Embryonic facial prominence (tissue), 1 donor: ENCODE measurements around the gene ZKSCAN4.

ENCODE experiments used
- DNase-seq: peaks from one replicate; pipeline ENCODE4 v3.0.0-alpha.2; 2016; ENCODE audit errors: extremely low spot score

The ZKSCAN4 gene

DNA sequence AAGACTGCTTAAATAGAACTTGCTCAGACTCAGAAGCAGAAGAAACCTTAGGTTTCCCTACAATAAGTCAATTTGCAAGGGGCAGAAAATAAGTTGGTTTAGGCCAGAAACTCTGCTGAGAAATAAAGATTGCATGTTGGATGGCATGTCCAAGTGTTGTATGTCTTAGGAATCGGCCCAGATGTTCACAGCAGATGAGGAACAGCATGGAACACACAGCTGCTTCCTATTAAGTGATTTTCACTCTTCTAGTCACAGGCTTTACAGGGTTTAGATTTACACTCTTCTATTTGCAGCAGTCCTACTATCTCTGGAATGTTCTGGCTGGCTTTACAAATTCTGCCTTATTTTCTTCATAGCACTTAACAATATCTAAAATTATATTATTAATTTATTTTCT lies 3.2 kb downstream of the ZKSCAN4 start:
- DNase-seq = no peak

DNA sequence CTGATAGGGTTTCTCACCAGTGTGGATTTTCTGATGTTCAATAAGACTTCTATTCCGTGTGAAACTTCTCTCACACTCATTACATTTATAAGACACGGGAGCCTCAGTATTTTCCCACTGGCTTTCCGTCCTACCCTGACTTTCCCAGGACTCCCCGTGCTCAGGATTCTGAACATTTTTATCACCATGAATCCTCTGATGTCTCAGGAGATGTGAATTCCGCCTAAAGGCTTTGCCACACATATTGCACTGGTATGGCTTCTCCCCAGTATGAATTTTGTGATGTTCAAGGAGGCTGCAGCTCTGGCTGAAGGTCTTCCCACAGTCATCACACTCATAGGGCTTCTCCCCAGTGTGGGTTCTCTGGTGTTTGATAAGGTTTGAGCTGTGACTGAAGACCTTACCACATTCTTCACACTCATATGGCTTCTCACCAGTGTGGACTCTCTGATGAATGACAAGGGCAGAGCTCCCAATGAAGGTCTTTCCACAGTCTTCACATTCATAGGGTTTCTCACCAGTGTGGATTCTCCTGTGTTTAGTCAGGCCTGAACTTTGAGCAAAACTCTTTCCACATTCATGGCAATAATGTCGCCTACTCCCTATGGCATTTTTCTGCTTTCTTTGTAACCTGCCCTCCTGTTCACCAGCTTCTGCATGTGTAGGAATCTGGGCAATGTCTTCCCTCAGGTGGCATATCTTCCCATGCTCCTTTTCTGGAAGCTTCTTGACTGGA lies 6.7 kb downstream of the ZKSCAN4 start:
- no peak for DNase-seq

DNA sequence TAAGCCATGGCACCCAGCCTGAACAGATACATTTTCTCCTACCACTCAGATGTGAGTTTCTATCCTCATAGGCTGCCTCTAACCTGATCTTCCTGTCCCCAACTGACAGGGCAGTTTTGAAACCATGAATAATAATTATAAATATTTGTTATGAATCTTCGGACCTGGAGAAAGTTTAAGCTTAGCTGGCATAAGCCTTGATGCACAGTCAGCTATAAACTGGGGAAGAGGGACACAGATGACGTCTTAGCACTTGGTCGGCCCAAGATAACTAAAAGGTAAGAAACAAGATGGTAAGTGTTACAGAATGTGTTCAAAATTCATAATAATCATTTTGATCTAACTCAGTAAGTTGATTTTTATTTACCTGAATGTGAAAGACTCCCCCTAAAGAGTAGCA lies 8.1 kb downstream of the ZKSCAN4 start:
- no peak for DNase-seq

DNA sequence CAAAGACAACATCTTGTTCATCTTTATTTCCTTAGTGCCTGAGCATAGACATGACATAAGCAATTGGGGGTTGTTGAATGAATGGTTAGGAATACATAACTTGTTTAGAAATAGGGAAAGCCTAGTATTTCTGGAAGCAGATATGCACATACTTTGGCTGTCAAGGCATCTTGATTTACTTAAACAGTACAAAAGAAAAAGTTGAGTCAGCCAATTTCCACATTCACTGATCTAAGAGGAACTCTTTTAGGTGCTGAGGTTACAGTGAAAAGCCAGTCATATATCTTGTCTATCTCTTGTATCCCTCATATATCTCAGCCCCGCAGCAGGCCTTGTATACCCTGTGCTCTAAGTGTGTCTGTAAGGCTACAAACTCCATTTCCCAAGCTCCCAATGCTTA lies 11.6 kb downstream of the ZKSCAN4 start:
- no peak for DNase-seq

DNA sequence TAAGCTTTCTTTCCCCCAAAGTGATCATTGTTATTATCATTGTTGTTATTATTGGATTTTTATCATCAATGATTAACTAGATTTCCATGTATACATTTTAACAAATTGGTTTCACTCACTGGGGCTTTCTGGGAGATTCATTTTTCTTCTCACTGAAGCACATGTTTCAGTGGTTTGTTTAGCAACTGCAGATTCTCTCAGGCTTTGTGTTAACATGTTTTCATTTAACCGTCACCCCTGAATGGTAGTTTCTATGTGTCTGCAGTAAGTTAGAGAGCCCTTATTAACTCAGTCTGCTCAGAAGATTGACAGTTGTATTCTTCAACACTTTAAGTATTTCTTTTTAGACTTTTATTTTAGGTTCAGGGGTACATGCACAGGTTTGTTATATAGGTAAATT lies 12.4 kb downstream of the ZKSCAN4 start:
- no peak for DNase-seq

DNA sequence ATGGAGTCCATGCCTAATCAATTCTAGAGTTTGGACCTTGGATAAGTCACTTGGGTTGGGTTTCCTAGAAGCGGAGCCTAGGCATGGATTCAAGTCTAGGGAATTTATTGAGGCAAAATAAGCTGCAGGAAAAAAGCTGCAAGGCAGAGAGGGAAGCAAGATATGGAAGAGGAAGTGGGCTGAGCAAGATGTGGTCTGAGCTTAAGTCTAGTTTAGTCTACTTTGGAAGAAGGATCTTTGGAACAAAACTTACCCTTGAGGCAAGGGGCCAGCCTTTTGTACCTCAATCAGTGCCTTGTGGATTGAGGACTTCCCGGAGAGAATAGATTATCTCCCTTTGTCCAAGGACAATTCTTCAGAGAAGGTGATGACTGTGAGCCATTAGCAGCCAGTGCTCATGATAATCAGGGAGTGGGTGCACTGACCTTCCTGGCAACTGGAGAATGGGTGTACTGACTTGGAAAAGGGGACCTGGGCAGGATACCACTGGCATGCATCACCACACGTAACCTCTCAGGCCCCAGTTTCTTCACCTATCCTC lies 16.1 kb downstream of the ZKSCAN4 start:
- DNase-seq = no peak

DNA sequence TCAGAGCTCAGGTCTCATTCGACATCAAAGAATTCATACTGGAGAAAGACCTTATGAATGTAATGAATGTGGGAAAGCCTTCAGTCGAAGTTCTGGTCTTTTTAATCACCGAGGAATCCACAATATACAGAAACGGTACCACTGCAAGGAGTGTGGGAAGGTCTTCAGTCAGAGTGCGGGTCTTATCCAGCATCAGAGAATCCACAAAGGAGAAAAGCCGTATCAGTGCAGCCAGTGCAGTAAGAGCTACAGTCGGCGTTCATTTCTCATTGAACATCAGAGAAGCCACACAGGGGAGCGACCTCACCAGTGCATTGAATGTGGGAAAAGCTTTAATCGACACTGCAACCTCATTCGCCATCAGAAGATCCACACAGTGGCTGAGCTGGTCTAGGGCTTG lies 19.3 kb downstream of the ZKSCAN4 start:
- DNase-seq = no peak

DNA sequence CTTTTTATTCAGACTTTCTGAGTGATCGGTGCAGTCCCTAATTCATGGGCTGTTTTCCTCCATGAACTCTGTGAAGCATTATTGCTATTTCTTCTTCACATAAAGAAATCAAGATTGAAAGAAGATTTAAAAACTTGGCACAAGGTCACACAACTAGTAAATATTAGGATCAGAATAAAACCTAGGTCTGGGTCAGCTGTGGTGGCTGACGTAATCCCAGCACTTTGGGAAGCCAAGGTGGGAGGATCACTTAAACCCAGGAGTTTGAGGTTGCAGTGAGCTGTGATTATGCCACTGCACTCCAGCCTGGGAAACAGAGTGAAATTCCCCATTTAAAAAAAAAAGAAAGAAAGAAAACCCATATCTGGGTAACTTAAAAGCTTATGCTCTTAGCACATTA lies 25.6 kb downstream of the ZKSCAN4 start:
- no peak for DNase-seq

DNA sequence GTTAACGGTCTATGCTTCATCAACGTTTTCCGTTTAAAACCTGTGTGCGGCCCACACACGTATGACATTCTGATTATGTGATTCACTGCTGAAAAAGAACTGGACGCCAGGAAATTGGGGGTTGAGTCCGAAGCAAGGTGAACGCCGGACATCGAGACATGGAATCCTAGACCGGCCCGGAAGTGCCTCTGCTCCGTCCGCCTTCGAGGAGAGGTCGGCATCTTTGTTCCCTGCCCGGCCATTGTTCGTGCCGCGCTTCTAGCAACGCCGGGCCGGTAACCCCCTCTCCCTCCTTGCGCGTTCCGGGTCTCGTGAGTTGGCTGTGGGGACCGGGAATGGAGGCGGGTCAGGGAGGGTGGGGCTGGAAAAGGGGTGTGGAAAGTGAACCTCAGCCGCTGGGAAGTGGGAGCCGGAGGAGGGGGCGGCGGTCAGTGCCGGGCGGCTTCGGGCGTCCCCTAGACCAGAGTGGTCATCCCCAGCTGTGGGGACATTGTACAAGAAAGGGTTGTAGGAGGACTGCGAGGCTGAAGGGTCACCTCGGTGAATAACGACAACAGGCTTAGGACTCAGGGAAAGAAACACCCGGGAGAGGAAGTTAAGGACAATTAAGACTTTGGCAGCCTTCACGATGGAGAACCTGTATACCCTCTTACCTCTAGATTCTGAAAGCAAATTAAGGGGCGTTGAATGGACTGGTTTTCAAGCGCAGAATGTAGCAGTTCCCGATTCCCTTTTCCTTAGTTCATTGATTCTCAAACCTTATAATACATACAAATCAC lies 26.8 kb downstream of the ZKSCAN4 start, which contains the start of gene ZSCAN9:
ZSCAN9 (plus strand) TSS at position 220 of the 779 bp plus-strand sequence. CDS start 1,810 bp downstream, outside the sequence.
- DNase-seq = peak; percentile 43

DNA sequence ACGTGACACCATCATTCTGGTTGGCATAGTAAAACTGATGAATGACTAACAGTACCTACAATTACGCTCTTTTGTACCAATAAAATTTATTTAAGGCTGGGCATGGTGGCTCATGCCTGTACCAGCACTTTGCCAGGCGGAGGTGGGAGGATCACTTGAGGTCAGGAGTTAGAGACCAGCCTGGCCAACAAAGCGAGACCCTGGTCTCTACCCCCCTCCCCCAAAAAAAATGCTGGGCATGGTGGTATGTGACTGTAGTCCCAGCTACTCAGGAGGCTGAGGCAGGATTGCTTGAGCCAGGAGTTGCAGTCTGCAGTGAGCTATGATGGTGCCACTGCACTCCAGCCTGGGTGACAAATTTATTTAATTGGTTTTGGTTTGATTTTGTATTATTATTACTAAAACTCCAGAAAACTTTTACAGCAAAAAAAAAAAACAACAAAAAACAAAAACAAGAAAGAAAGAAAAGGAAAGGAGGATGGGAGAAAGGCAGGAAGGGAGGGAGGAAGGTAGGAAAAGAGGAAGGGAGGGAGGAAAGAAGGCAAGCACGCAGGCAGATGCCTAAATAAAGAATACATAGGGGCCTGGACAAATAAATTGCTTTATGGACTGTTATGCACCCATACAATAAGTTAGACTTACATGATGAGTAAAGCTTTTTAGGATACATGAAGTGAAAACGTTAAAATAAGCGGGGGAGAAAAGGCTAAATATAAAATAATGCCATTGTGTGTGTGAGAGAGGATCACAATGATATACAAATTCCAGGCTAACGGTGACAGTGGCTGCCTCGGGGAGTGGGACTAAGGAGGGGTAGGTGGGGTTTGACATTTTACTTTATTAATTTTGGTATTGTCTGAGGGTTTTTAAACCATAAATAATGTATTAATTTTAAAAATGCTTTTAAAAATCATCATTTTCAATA lies 27.7 kb downstream of the ZKSCAN4 start:
- DNase-seq = no peak

DNA sequence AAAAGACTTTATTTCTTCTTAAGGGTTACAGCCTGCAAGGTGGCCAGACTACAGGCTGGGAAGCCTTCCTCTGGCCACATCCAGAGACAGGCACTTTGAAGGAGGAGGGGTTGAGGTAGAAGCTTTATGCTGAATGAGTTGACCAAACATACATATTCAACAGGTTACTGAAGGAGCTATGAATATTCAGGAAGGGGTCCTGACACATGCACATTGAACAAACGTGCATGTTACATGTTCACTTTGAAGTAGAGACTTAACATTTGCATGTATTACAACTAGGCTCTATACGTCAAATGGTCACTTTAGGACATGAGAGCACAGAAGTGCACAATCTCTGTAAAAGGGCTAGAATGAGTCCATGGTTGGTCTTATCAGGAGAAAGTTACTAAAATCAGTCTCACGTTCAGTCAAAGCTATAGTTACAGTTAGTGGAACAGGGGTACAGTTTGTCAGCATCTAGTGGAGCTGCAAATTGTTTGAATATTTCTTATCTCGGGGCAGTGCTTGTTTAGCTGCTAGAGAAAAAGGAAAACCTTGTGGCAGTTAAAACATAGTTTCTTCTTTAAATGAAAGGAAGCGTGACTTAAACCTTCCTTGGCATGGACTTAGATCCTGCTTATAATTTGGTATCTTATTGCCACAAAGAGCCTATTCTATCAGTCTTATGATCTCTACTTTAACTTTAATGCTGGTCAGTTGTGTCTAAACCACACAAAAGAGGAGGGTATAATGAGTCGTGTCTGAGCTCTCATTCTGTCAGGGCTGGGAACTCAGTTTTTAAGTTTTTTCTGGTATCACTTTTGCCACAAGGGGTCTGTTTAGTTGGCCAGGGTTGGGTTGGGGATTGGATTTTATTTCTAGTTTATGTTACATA lies 31.6 kb downstream of the ZKSCAN4 start:
- no peak for DNase-seq

DNA sequence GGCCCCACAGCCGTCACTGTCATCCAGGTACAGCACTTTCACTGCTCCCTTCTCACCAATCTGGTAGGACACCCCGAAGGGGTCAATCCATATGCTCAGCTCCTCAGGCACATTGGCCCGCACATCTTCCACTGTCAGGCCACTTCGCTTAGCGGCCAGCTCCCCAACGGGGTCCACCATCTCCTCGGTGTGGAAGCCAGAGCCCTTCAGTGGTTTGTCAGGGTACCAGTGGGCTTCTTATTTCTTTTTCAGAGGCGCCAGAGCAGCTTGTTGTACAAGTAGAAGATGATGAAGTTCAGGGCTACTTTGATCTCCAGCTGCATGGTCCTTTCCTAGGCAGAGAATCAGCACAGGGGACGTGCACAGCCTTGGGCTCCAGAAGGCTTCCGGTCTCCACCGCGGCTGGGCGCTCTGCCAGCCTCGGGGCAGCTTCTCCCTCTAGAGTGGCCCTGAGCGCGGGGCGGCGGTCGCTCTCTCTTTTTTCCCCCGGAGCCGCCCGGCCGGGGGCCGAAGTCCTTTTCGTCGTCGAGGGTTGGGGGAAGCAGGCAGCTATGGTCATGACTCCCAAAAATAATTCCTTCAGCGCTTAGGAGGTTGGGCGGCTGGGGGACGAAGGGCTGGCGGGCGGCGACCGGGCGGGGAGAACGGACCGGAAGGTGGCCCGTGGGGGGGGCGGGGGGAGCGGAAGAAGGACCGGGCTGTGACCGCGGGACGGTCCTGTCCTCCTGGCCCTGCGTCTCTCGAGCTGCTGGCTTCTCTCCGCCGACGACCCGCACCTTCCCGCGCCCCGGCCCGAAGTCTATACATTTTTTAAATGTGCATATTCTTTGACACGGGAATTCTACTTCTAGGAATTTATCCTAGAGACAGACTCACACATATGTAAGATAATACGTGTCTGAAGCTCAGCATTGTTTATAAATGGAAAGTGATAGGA lies 33.5 kb downstream of the ZKSCAN4 start:
- DNase-seq = no peak

DNA sequence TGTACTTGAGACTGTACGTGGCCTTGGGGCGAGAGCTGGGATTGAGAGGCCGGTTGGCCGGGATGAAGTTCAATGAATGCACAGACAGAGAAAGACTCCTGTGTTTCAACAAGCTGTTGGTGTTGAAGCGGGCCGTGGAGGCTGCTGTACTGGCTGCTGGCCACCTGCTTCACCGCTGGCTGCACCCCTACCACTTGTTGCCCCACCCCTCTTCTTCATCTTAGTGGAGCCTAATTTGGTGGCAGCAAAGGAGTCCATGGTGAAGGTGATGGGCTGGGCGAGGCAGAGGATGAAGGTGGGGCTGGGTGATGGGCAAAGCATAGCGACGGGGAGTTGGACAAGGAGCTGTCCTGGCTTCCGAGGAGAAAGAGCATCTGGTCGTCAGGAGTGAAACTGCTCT lies 34.2 kb downstream of the ZKSCAN4 start:
- DNase-seq = no peak

DNA sequence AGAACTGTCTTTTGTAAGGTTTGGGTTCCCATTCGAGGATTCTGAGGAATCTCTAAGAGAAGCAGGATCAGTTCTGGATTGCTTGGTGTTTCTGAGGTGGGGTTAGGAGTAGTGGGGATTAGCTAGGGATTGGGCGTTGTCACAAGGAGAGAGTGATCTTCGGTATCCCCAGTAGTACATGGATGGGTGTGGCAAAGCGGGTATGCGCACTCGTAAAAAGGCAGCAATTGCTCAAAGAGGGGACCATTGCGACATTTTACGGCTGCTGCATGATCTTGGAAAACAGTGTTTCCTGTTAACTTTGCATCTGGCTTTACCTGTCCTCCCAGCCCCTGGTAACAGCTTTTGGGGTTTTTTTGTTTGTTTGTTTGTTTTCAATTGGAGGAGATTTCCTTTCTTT lies 36.6 kb downstream of the ZKSCAN4 start:
- no peak for DNase-seq

DNA sequence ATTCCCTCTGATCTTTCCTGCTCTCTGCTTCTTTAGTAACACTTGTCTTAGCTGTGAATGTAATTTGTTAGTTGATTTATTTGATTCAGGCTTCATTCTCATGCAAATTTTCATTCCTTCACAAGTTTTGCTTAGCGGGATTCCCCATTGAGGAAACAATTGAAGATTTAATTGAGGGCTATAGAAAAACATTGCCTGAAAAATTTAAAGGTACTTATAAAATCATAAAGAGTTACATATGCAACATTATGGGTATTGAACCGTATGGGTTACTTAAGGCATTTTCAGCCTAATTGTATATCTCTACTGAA lies 38.9 kb downstream of the ZKSCAN4 start:
- no peak for DNase-seq

DNA sequence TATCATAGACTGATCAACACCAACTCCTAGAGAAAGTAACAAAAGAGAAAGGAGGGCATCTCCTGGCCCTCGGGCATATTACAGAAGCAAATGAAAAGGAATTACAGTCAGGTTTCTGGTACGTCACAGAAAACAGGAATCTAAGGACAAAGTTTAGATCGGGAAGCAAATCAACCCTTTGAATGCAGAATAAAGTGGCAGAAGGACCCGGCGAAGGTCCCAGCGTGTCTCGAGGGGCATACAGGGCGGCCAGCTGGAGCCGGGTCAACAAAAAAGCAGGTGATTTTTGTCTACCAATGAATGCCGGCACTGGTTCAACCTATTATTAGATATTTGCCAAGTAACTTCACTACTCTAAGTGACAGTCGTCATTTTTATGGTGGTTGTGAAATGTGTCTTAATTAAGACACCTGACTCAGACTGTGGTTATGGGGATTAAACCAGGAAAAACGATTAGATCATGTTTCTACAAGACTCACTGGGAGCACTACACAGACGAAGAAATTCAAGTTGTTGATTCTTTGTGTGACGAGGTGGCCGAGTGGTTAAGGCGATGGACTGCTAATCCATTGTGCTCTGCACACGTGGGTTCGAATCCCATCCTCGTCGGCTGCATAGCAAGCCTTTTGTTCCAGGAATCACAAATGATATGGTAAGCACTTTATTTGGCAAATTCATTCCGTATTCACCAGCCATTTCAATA lies 39.4 kb downstream of the ZKSCAN4 start:
- no peak for DNase-seq

DNA sequence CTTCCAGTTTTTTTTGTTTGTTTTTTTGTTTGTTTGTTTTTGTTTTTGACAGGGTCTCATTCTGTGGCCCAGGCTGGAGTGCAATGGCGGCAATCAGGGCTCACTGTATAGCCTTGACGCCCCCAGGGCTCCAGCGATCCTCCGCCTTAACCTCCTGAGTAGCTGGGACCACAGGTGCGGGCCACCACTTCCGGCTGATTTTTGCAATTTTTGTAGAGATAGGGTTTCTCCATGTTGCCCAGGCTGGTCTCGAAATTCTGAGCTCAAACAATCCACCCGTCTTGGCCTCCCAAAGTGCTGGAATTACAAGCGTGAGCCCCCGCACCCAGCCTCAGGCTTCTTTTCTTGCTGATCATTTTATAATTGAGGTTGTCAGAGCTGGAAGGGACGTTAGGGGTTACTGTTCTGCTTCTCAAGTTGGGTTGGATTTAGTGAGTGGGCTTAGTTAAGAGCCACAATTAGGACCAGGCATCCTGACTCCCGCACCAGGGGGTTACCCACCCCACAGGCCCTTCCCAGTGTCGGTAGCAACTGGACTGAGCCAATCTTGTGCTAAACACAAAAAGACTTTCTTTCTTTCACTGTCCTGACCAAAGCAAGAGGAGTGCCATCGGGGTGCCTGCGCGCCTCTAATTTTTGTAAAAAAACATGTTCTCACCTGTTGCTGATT lies 40.1 kb downstream of the ZKSCAN4 start:
- no peak for DNase-seq

DNA sequence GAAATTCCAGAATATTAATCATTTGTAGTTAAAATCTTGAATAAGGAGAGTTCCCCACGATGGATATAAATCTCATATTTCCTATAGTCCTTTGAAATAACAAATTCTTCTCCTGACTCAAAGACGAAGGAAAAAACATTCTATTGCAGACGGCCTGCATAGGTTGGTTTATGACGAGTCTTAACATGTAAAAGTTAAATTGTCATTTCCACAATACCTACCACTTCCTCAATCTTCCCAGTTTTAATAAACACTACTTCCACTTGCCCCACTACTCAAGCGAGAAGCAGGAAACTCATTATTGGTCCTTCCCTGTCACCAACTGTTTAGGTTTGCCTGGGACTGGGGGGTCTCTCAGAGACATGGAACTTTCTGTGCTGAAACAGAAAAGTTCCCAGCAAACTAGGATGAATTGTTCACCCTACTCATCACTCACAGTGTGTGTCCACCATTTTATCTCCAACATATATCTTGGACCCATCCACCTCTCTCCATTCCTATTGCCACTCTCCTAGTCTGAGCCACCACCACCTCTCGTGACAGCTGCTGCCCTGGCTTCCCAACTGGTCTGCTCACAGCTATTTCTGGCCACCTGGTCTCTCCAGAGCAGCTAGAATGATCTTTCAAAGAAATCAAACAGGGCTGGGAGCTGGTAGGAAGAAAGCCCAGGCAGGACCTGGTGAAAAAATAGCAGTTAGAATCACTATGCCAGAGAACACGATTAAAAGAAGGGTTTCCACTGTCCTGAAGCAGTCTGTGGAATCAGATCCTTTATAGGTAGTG lies 42.1 kb downstream of the ZKSCAN4 start:
- no peak for DNase-seq
